Endothelial cell (in vitro differentiated cells): ENCODE results near the gene EEF1A2. TPM values are rescaled to one million over a fixed set of nuclear protein-coding genes. Genes with fewer than 3 reads are reported as not detected.
A peak's percentile ranks its signal among the peaks of the same experiment; 100 is the strongest.

ENCODE experiments used
- DNase-seq: peaks from one replicate; pipeline ENCODE4 v3.0.0; 2021; ENCODE audit warnings: low spot score
- H3K27ac Mint-ChIP-seq: one replicate; pipeline ENCODE4 v1.8.0; 2021; ENCODE audit warnings: mixed read lengths, inconsistent platforms; ENCODE audit not compliant: unreplicated experiment
- H3K27me3 Mint-ChIP-seq: one replicate; pipeline ENCODE4 v1.8.0; 2021; ENCODE audit warnings: mild to moderate bottlenecking, moderate library complexity, mixed read lengths, inconsistent platforms; ENCODE audit not compliant: unreplicated experiment
- H3K36me3 Mint-ChIP-seq: one replicate; pipeline ENCODE4 v1.8.0; 2021; ENCODE audit warnings: mild to moderate bottlenecking, low read depth, mixed read lengths, inconsistent platforms; ENCODE audit not compliant: unreplicated experiment
- H3K4me1 Mint-ChIP-seq: one replicate; pipeline ENCODE4 v1.8.0; 2021; ENCODE audit warnings: mild to moderate bottlenecking, mixed read lengths, inconsistent platforms; ENCODE audit not compliant: unreplicated experiment
- H3K4me3 Mint-ChIP-seq: one replicate; pipeline ENCODE4 v1.8.0; 2021; ENCODE audit warnings: mild to moderate bottlenecking, mixed read lengths, inconsistent platforms; ENCODE audit not compliant: unreplicated experiment
- H3K9me3 Mint-ChIP-seq: one replicate; pipeline ENCODE4 v1.8.0; 2021; ENCODE audit warnings: mixed read lengths, inconsistent platforms; ENCODE audit not compliant: unreplicated experiment
- CTCF ChIP-seq: fragments of 200-600 bp; sonication (generic); IDR thresholded peaks from one replicate; pipeline ENCODE4 v1.5.0; 2021; ENCODE audit warnings: antibody characterized with exemption; ENCODE audit not compliant: unreplicated experiment
- total RNA-seq: library from RNA; stranded (reverse); fragmentation: NEBNext Ultra II Directional; extraction: Animal tissue kit (Norgen Biotek cat#: 25700); gene quantifications from one replicate; pipeline ENCODE4 v1.2.1, GENCODE V29; 2021; ENCODE audit not compliant: unreplicated experiment

The EEF1A2 gene
- total RNA-seq, 1 donor from 2014 or later: 0.31 TPM

GRCh38 chr20:63497138-63497945, 1.5 kb downstream of the EEF1A2 start:
- H3K9me3 Mint-ChIP-seq: no peaks in the 10 kb centered on the region
- no peak for TF ChIP-seq CTCF
- H3K27ac Mint-ChIP-seq: no peak overlapping the region
- H3K4me1 Mint-ChIP-seq: peaks cover 2% of the 10 kb centered on the region
- peaks cover 5% of the 10 kb centered on the region for H3K36me3 Mint-ChIP-seq
- H3K27me3 Mint-ChIP-seq: peaks cover 8% of the 10 kb centered on the region
- DNase-seq: no peak
- no peak overlapping the region for H3K4me3 Mint-ChIP-seq

- DNase-seq: no peak
- Mint-ChIP-seq H3K36me3 (peaks cover 12% of the 10 kb centered on the region), H3K27me3 (peaks cover 11% of the 10 kb centered on the region), H3K27ac (no peak overlapping the region), H3K4me1 (peaks cover 2% of the 10 kb centered on the region), H3K9me3 (no peaks in the 10 kb centered on the region), H3K4me3 (no peak overlapping the region)
- TF ChIP-seq CTCF: no peak
These were observed 2.2 kb downstream of the EEF1A2 start for GRCh38 chr20:63496596-63497120.

GRCh38 chr20:63495741-63496595, 2.9 kb downstream of the EEF1A2 start:
- peaks cover 15% of the 10 kb centered on the region for H3K36me3 Mint-ChIP-seq

GRCh38 chr20:63495167-63495720, 3.6 kb downstream of the EEF1A2 start:
- TF ChIP-seq CTCF: no peak
- no peaks in the 10 kb centered on the region for H3K4me1 Mint-ChIP-seq
- no peaks in the 10 kb centered on the region for H3K9me3 Mint-ChIP-seq
- H3K4me3 Mint-ChIP-seq: no peak overlapping the region
- H3K27me3 Mint-ChIP-seq: peaks cover 13% of the 10 kb centered on the region
- no peak for DNase-seq
- H3K36me3 Mint-ChIP-seq: peaks cover 15% of the 10 kb centered on the region
- H3K27ac Mint-ChIP-seq: no peak overlapping the region

More at GRCh38 chr20:63495741-63496595, 2.9 kb downstream of the EEF1A2 start:
- no peaks in the 10 kb centered on the region for H3K9me3 Mint-ChIP-seq
- no peak overlapping the region for H3K27ac Mint-ChIP-seq
- no peak overlapping the region for H3K4me3 Mint-ChIP-seq
- H3K27me3 Mint-ChIP-seq: peaks cover 13% of the 10 kb centered on the region
- no peaks in the 10 kb centered on the region for H3K4me1 Mint-ChIP-seq
- TF ChIP-seq CTCF: peak; percentile 90
- peak; percentile 82 for DNase-seq
